Progenitor cell of endocrine pancreas (in vitro differentiated cells): ENCODE results near the gene CNP. TPM values are rescaled to one million over a fixed set of nuclear protein-coding genes. Genes with fewer than 3 reads are reported as not detected.

Experiments used
- DNase-seq: peaks from one replicate; pipeline ENCODE4 v3.0.0; 2021; ENCODE audit warnings: low spot score; ENCODE audit not compliant: unreplicated experiment
- H3K27ac Mint-ChIP-seq: 2 replicates; pipeline ENCODE4 v1.8.0; 2021; ENCODE audit warnings: mild to moderate bottlenecking, moderate library complexity, mixed read lengths
- H3K27me3 Mint-ChIP-seq: 2 replicates; pipeline ENCODE4 v1.8.0; 2021; ENCODE audit warnings: mixed read lengths
- H3K36me3 Mint-ChIP-seq: 2 replicates; pipeline ENCODE4 v1.8.0; 2022; ENCODE audit warnings: mixed read lengths; ENCODE audit not compliant: insufficient read depth
- H3K4me1 Mint-ChIP-seq: 2 replicates; pipeline ENCODE4 v1.8.0; 2021; ENCODE audit warnings: low read depth, mixed read lengths
- H3K4me3 Mint-ChIP-seq: 2 replicates; pipeline ENCODE4 v1.8.0; 2021; ENCODE audit warnings: low read depth, mild to moderate bottlenecking, moderate library complexity, mixed read lengths
- H3K9me3 Mint-ChIP-seq: 2 replicates; pipeline ENCODE4 v1.8.0; 2021; ENCODE audit warnings: low read depth, mixed read lengths
- total RNA-seq: library from RNA; stranded (reverse); gene quantifications from 2 replicates; pipeline ENCODE4 v1.2.1, GENCODE V29; 2021
- TF ChIP-seq, protein P1 (sequence below): fragments of 200-600 bp; sonication (generic); IDR thresholded peaks from one replicate; pipeline ENCODE4 v1.5.0; 2021; ENCODE audit warnings: antibody characterized with exemption, mild to moderate bottlenecking; ENCODE audit not compliant: unreplicated experiment

The CNP gene
- total RNA-seq, 1 donor from 2014 or later, result 98.7 TPM

DNA sequence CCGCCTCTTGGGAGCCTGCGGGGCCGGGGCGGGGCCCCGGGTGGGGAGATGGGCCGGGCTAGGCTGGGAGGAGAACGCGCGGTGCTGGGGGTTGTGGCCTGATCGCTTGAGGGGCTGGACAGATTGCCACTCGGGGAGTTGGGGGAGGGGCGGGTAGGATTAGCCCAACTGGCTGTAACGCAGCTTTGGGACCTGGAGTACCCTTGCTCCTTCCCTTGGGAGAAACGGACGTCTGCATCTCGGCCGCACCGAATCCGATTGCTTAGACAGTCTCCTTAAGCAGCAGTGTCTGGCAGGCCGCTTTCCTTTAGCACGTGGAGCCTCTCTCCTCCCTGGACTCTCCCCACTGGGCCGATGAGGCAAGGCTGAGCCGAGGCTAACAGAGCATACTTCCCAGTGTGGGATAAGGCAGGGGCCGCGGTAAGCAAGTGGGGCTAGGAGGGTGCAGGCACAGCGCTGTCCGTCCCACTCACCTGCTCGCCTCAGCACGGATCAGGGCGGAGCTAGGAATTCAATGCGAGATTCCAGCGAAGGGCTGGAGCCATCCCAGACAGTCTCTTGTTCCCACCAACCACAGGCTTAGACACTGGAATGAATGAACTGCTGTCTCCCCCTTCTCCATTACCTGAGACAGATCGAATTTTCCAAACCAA lies 47.3 kb upstream of the CNP start:
- H3K27me3 Mint-ChIP-seq, result no peaks in the 10 kb centered on the region
- H3K4me3 Mint-ChIP-seq, result peak overlapping the region; percentile 90
- no peaks in the 10 kb centered on the region for H3K9me3 Mint-ChIP-seq
- TF ChIP-seq, protein P1, sequence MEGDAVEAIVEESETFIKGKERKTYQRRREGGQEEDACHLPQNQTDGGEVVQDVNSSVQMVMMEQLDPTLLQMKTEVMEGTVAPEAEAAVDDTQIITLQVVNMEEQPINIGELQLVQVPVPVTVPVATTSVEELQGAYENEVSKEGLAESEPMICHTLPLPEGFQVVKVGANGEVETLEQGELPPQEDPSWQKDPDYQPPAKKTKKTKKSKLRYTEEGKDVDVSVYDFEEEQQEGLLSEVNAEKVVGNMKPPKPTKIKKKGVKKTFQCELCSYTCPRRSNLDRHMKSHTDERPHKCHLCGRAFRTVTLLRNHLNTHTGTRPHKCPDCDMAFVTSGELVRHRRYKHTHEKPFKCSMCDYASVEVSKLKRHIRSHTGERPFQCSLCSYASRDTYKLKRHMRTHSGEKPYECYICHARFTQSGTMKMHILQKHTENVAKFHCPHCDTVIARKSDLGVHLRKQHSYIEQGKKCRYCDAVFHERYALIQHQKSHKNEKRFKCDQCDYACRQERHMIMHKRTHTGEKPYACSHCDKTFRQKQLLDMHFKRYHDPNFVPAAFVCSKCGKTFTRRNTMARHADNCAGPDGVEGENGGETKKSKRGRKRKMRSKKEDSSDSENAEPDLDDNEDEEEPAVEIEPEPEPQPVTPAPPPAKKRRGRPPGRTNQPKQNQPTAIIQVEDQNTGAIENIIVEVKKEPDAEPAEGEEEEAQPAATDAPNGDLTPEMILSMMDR, result no peak
- no peak for DNase-seq
- no peaks in the 10 kb centered on the region for H3K36me3 Mint-ChIP-seq
- peak overlapping the region; percentile 92 for H3K27ac Mint-ChIP-seq
- peaks cover 41% of the 10 kb centered on the region for H3K4me1 Mint-ChIP-seq

DNA sequence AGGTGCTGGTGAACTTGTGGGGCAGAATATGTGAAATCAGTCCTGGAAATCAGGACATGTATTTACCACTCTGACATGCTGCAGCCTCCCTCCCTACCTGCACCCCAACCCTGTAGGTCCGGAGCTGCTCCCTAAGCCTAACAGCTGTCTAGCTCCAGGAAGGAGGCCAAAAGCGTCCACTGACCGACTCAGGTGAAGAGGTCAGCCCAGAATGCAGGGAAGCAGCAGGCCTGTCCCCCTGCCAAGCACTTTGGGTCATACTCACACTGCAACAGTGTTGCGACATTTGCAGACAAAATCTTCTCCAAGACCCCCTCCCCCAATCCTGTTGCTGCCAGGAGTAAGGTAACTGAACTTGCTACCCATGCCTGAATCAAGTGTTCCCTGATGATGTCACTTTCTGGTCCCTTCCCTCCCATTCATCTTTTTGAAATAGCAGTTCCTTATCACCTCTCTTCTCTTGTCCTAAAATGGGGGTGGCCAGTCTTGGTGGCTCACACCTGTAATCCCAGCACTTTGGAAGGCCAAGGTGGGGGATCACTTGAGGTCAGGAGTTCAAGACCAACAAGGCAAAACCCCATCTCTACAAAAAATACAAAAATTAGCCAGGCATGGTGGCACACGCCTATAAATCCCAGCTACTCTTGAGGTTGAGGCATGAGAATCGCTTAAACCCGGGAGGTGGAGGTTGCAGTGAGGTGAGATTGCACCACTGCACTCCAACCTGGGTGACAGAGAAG lies 46.6 kb upstream of the CNP start:
- TF ChIP-seq, protein P1, result no peak
- Mint-ChIP-seq H3K4me1 (peaks cover 34% of the 10 kb centered on the region), H3K4me3 (peak overlapping the region; percentile 90), H3K27ac (no peak overlapping the region), H3K9me3 (no peaks in the 10 kb centered on the region), H3K27me3 (no peaks in the 10 kb centered on the region), H3K36me3 (no peaks in the 10 kb centered on the region)
- no peak for DNase-seq

DNA sequence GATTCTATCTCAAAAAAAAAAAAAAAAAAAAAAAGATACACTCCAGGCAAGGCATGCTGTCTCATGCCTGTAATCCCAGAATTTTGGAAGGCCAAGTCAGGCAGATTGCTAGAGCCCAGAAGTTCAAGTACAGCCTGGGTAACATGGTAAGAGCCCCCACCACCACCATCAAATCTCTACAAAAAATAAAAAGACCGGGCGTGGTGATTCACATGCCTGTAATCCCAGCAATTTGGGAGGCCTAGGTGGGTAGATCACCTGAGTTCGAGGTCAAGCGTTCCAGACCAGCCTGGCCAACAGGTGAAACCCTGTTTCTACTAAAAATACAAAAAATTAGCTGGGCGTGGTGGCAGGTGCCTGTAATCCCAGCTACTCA lies 46.0 kb upstream of the CNP start:
- no peaks in the 10 kb centered on the region for H3K9me3 Mint-ChIP-seq
- H3K4me1 Mint-ChIP-seq, result peaks cover 28% of the 10 kb centered on the region
- no peak for DNase-seq
- no peaks in the 10 kb centered on the region for H3K36me3 Mint-ChIP-seq
- H3K4me3 Mint-ChIP-seq, result no peak overlapping the region
- no peak overlapping the region for H3K27ac Mint-ChIP-seq
- H3K27me3 Mint-ChIP-seq, result no peaks in the 10 kb centered on the region
- TF ChIP-seq, protein P1, result no peak

DNA sequence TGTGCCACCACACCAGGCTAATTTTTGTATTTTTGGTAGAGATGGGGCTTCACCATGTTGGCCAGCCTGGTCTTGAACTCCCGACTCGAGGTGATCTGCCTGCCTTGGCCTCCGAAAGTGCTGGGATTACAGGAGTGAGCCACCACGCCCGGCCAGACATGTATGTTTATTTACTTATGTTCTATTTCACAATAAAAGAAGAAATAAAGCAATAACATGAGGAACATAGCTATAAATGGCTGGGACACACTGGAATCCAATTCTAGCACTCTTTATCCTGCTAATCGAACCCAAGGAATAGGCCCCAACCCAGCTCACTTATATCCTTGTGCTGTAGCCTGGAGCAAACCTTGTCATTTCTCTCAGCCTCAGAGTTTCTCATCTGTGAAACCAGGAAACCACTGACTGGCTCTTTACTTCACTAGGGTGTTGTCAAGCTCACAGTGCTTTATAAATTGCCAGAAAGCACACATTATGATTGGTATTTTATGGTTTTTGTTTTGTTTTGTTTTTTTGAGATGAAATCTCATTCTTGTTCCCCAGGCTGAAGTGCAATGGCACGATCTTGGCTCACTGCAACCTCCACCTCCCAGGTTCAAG lies 40.5 kb upstream of the CNP start:
- Mint-ChIP-seq H3K9me3 (no peaks in the 10 kb centered on the region), H3K27me3 (no peaks in the 10 kb centered on the region), H3K36me3 (no peaks in the 10 kb centered on the region), H3K27ac (no peak overlapping the region), H3K4me1 (peaks cover 13% of the 10 kb centered on the region), H3K4me3 (no peak overlapping the region)
- TF ChIP-seq, protein P1, result no peak
- DNase-seq, result no peak

DNA sequence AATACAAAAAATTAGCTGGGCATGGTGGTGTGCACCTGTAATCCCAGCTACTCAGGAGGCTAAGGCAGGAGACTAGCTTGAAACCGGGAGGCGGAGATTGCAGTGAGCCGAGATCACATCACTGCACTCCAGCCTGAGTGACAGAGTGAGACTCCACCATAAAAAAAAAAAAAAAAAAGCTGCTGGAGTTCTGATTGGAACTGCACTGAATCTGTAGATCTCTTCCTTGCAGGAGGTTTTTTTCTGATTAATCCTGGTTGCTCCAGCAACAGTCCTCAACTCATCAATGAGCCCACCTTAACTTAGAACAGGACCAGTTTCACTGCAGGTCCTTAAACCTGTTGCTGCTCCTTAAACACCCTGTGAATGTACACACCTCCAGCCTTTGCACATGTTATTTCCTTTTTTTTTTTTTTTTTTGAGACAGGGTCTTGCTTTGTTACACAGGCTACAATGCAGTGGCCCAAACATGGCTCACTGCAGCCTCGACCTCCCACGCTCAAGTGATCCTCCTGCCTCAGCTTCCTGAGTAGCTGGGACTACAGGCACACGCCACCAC lies 37.8 kb upstream of the CNP start:
- no peaks in the 10 kb centered on the region for H3K27me3 Mint-ChIP-seq
- peaks cover 15% of the 10 kb centered on the region for H3K4me1 Mint-ChIP-seq
- no peak overlapping the region for H3K4me3 Mint-ChIP-seq
- H3K36me3 Mint-ChIP-seq, result no peaks in the 10 kb centered on the region
- TF ChIP-seq, protein P1, result no peak
- no peak overlapping the region for H3K27ac Mint-ChIP-seq
- H3K9me3 Mint-ChIP-seq, result no peaks in the 10 kb centered on the region
- no peak for DNase-seq
